ENCODE results near the gene CCDC83. TPM values are rescaled to one million over a fixed set of nuclear protein-coding genes. Genes with fewer than 3 reads are reported as not detected.

Gene CCDC83
- total RNA-seq, 2 donors from 2014 or later = not detected

Other genes with a start within 250 kb of the CCDC83 start
- 1 to 10 TPM; 1.4 to 3.3 TPM for gene DLG2, start 228.0 kb upstream of the CCDC83 start, total RNA-seq
- 10 to 100 TPM; 43.5 to 47.7 TPM for gene TMEM126B, start 226.8 kb upstream of the CCDC83 start, total RNA-seq
- gene TMEM126A, start 207.4 kb upstream of the CCDC83 start, total RNA-seq = 10 to 100 TPM; 22.0 to 36.4 TPM
- gene CREBZF, start 190.3 kb upstream of the CCDC83 start, total RNA-seq = 10 to 100 TPM; 35.4 to 44.6 TPM
- gene CCDC89, start 169.2 kb upstream of the CCDC83 start, total RNA-seq = 1 to 10 TPM; 1.4 to 1.7 TPM
- gene SYTL2, start 44.2 kb upstream of the CCDC83 start, total RNA-seq = 100 to 1,000 TPM; 168 to 170 TPM
- 100 to 1,000 TPM; 116 to 162 TPM for gene PICALM, start 213.7 kb downstream of the CCDC83 start, total RNA-seq

Data from colonic mucosa (tissue), 2 donors.